Hepatocyte (in vitro differentiated cells): ENCODE results near the gene MARCKSL1.

Experiments used
- CTCF ChIP-seq: fragments of 200-600 bp; sonication (generic); IDR thresholded peaks from 2 replicates; pipeline ENCODE4 v1.5.1; 2016; ENCODE audit warnings: antibody characterized with exemption, mild to moderate bottlenecking; ENCODE audit not compliant: poor library complexity
- EZH2 ChIP-seq: fragments of 200-600 bp; sonication (generic); IDR thresholded peaks from 2 replicates; pipeline ENCODE4 v1.6.1; 2016; ENCODE audit warnings: antibody characterized with exemption, mild to moderate bottlenecking, borderline replicate concordance
- EZH2phosphoT487 ChIP-seq: fragments of 200-600 bp; sonication (generic); IDR thresholded peaks from one replicate; pipeline ENCODE4 v1.6.1; 2018; ENCODE audit warnings: antibody characterized with exemption, mild to moderate bottlenecking, low read depth, moderate library complexity; ENCODE audit not compliant: unreplicated experiment, severe bottlenecking

- TF ChIP-seq EZH2phosphoT487: no peak
- no peak for TF ChIP-seq CTCF
- TF ChIP-seq EZH2: no peak
These were observed 41.6 kb upstream of the MARCKSL1 start for GRCh38 chr1:32377541-32378220.
